Endothelial cell (in vitro differentiated cells): ENCODE data around the gene CBFA2T3. TPM values are rescaled to one million over a fixed set of nuclear protein-coding genes. Genes with fewer than 3 reads are reported as not detected.

Source experiments
- DNase-seq: peaks from one replicate; pipeline ENCODE4 v3.0.0; 2021; ENCODE audit warnings: low spot score
- H3K27ac Mint-ChIP-seq: one replicate; pipeline ENCODE4 v1.8.0; 2021; ENCODE audit warnings: mixed read lengths, inconsistent platforms; ENCODE audit not compliant: unreplicated experiment
- H3K27me3 Mint-ChIP-seq: one replicate; pipeline ENCODE4 v1.8.0; 2021; ENCODE audit warnings: mild to moderate bottlenecking, moderate library complexity, mixed read lengths, inconsistent platforms; ENCODE audit not compliant: unreplicated experiment
- H3K36me3 Mint-ChIP-seq: one replicate; pipeline ENCODE4 v1.8.0; 2021; ENCODE audit warnings: mild to moderate bottlenecking, low read depth, mixed read lengths, inconsistent platforms; ENCODE audit not compliant: unreplicated experiment
- H3K4me1 Mint-ChIP-seq: one replicate; pipeline ENCODE4 v1.8.0; 2021; ENCODE audit warnings: mild to moderate bottlenecking, mixed read lengths, inconsistent platforms; ENCODE audit not compliant: unreplicated experiment
- H3K4me3 Mint-ChIP-seq: one replicate; pipeline ENCODE4 v1.8.0; 2021; ENCODE audit warnings: mild to moderate bottlenecking, mixed read lengths, inconsistent platforms; ENCODE audit not compliant: unreplicated experiment
- H3K9me3 Mint-ChIP-seq: one replicate; pipeline ENCODE4 v1.8.0; 2021; ENCODE audit warnings: mixed read lengths, inconsistent platforms; ENCODE audit not compliant: unreplicated experiment
- CTCF ChIP-seq: fragments of 200-600 bp; sonication (generic); IDR thresholded peaks from one replicate; pipeline ENCODE4 v1.5.0; 2021; ENCODE audit warnings: antibody characterized with exemption; ENCODE audit not compliant: unreplicated experiment
- total RNA-seq: library from RNA; stranded (reverse); fragmentation: NEBNext Ultra II Directional; extraction: Animal tissue kit (Norgen Biotek cat#: 25700); gene quantifications from one replicate; pipeline ENCODE4 v1.2.1, GENCODE V29; 2021; ENCODE audit not compliant: unreplicated experiment

The CBFA2T3 gene
- total RNA-seq, 1 donor from 2014 or later = 1.6 TPM

- H3K27me3 Mint-ChIP-seq = peaks cover 5% of the 10 kb centered on the region
- H3K4me1 Mint-ChIP-seq = no peaks in the 10 kb centered on the region
These were observed 36.8 kb downstream of the CBFA2T3 start for GRCh38 chr16:88939972-88940861.

DNA sequence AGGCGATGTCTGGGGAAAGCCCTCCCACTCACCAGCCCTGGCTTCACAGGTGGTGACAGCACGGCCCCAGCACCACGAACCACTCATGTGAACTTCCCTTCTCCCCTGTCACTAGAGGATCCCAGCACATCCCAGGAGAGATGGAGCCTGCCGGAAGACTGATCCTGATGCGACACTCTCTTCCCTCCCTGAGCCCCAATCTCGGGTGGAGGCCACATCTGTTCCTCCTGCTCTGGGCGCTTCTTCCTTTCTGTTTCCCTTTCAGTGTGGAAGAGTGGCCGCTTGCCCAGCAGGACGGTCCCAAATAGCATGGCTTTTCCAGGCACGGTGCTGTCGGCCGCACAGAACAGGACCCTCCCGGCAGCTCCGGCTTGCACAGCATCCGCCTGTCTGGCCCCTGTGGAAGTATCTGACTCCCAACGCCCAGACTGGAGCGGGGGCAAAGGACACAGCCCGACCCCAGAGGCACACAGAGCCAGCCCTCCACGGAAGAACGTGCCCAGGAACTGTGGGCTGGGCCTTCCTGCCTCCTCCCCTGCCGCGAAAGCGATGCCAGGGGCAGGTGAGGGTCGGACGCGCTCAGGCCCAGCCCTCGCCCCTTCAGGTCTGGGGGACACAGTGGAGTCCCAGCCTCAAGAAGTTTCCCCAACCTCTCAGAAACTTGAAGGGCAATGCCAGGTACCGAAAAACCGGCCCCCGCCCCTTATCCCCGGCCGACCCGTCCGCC lies 37.6 kb downstream of the CBFA2T3 start:
- Mint-ChIP-seq H3K27ac (no peak overlapping the region), H3K36me3 (no peaks in the 10 kb centered on the region), H3K9me3 (no peaks in the 10 kb centered on the region), H3K4me1 (no peaks in the 10 kb centered on the region), H3K27me3 (peaks cover 7% of the 10 kb centered on the region), H3K4me3 (no peak overlapping the region)
- no peak for DNase-seq
- no peak for TF ChIP-seq CTCF

More at GRCh38 chr16:88939972-88940861, 36.8 kb downstream of the CBFA2T3 start:
- no peak for DNase-seq
- Mint-ChIP-seq H3K9me3 (no peaks in the 10 kb centered on the region), H3K36me3 (no peaks in the 10 kb centered on the region), H3K27ac (no peak overlapping the region), H3K4me3 (no peak overlapping the region)
- no peak for TF ChIP-seq CTCF

GRCh38 chr16:88938777-88939244 lies 38.2 kb downstream of the CBFA2T3 start:
- TF ChIP-seq CTCF = no peak
- no peak for DNase-seq
- Mint-ChIP-seq H3K36me3 (no peaks in the 10 kb centered on the region), H3K27ac (no peak overlapping the region), H3K27me3 (peaks cover 7% of the 10 kb centered on the region), H3K4me1 (no peaks in the 10 kb centered on the region), H3K9me3 (no peaks in the 10 kb centered on the region), H3K4me3 (no peak overlapping the region)

GRCh38 chr16:88938119-88938776 lies 38.8 kb downstream of the CBFA2T3 start:
- Mint-ChIP-seq H3K36me3 (no peaks in the 10 kb centered on the region), H3K27ac (no peak overlapping the region), H3K4me3 (no peak overlapping the region), H3K4me1 (no peaks in the 10 kb centered on the region), H3K9me3 (no peaks in the 10 kb centered on the region), H3K27me3 (peaks cover 7% of the 10 kb centered on the region)
- no peak for DNase-seq
- no peak for TF ChIP-seq CTCF
